Measurements from ENCODE around the gene RPL37.
"Not testable (repeated sequence)": the region's sequence is repeated elsewhere in the genome, so short reads cannot be mapped to it uniquely, and the experiment has no call there.

RPL37 gene

DNA sequence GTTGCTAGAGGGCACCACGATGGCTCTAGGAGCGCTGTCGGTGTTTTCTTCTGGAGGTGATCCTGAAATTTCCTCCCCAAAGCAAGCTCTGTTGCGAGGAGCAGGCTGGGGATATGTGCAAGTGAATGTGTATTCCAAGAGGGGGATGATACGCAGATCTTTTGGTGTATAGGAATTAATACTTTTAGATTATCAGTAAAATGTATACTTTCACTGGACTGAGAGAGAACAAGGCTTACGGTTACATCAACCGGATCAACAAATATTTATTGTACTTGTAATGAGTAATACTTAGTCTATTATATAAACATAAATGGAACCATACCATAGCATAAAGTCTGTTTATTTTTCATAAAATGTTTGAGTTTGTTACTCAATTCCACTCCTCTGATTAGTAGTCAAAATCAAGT is 36.2 kb downstream of the RPL37 start:
- peak overlapping the region; percentile 98 for H3K27ac ChIP-seq

DNA sequence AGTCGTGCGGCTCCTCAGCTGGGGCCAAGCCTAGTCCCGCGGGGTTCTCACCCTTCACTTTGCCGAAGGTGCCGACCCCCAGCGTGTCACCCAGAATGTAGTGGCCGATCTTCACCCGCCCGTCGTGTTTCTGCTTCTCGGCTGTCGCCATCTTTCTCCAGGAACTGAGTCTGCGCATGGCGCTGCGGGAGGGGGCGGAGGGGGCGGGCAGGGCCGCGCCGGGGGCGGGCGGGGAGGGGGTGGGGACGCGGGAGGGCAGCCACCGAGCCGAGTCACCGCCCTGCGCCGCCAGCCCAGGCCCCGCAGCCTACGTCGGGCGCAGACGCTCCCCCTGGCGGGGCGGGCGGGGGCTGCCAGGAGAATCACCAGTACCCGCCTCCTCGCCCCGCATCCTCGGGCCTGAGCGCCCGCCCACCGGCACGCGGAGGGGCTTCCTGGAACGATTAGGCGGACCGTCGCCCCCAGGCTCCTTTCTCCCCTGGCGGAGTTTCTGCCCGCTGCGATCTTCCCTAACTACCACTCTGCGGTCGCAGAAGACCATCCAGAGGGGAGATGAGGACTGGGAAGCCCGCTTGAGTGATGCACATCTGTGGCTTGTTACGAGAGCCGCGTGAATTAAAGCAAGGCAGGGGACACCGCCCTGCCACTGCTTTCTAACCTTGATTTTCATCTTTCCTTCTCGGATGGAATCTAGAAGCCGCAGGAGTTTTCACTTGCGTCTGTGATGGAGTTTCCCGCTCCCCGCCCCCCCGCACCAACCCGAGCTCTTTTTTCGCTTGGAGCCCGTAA is 36.8 kb downstream of the RPL37 start, which contains the start of gene PRKAA1:
TSS of gene PRKAA1 (minus strand) at position 363 of the 789 bp plus-strand sequence. CDS start at position 178, 185 bp downstream.
- peak within 1 kb of the TSS; percentile 98 for H3K27ac ChIP-seq
- TF ChIP-seq, protein P1, sequence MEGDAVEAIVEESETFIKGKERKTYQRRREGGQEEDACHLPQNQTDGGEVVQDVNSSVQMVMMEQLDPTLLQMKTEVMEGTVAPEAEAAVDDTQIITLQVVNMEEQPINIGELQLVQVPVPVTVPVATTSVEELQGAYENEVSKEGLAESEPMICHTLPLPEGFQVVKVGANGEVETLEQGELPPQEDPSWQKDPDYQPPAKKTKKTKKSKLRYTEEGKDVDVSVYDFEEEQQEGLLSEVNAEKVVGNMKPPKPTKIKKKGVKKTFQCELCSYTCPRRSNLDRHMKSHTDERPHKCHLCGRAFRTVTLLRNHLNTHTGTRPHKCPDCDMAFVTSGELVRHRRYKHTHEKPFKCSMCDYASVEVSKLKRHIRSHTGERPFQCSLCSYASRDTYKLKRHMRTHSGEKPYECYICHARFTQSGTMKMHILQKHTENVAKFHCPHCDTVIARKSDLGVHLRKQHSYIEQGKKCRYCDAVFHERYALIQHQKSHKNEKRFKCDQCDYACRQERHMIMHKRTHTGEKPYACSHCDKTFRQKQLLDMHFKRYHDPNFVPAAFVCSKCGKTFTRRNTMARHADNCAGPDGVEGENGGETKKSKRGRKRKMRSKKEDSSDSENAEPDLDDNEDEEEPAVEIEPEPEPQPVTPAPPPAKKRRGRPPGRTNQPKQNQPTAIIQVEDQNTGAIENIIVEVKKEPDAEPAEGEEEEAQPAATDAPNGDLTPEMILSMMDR (conservative IDR thresholded peaks at IDR 0.05) = peak; percentile 83
- no peak for TF ChIP-seq ZFX (IDR thresholded peaks at IDR 0.05)

More for the DNA sequence above, 36.2 kb downstream of the RPL37 start:
- TF ChIP-seq, protein P1 (conservative IDR thresholded peaks at IDR 0.05) = no peak
- TF ChIP-seq ZFX (IDR thresholded peaks at IDR 0.05) = no peak

DNA sequence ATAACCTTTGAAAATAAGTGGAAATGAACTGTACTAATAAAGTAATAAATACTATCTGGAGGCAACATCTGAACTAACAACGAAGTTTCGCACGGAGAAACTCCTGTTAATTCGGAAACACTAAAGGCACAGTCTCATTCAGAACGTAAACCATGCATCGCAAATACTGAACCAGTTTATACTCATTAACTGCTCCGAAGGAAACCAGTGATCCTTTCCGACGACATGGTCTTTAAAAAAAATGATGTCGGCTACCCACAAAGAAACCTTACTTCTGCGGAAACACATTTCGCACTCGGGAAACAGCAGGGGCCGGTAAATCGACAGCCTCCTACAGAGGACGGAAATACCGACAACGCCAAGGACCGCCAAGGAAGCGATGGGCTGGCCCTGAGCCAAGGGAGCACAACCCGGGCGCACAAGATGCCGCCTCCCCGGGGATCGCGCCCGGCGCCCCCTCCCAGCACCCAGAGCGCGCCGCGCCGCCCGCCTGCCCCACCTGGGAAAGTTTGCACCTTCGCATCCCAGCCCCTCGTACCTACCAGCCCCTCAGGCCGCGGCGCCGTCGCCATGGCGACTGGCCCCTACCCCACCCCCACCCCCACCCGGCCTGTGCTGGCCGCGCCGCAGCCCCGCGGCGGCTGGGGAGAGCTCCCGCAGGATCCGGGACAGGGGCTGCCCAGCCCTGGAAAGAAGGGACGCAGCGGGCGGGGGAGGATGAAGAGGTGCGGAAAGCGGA is 37.6 kb downstream of the RPL37 start:
- peak; percentile 35; the same call in 1 of the 2 replicates for TF ChIP-seq ZFX (IDR thresholded peaks at IDR 0.05)
- TF ChIP-seq, protein P1 (conservative IDR thresholded peaks at IDR 0.05) = no peak
- H3K27ac ChIP-seq = peak overlapping the region; percentile 98

DNA sequence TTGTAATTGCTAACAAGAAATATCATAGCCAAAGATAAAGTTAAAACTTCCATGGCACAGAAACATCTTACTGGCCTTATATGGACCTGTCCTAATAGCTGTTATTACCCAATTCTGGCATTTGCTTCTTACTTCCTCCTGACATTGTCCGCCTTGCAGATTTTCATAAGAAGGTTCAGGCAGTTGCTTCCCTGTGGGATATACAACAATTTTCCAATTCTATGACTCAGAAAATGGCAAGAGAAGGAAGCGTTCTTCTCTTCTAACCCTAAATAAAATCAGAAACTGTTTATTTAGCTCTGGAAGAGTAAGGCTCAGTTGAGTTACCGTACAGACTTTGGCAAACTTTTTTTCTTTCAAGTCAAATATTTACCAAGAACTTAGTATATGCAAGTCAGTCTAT is 38.5 kb downstream of the RPL37 start:
- peak overlapping the region; percentile 75 for H3K27ac ChIP-seq
- TF ChIP-seq ZFX (IDR thresholded peaks at IDR 0.05) = no peak
- TF ChIP-seq, protein P1 (conservative IDR thresholded peaks at IDR 0.05) = no peak

DNA sequence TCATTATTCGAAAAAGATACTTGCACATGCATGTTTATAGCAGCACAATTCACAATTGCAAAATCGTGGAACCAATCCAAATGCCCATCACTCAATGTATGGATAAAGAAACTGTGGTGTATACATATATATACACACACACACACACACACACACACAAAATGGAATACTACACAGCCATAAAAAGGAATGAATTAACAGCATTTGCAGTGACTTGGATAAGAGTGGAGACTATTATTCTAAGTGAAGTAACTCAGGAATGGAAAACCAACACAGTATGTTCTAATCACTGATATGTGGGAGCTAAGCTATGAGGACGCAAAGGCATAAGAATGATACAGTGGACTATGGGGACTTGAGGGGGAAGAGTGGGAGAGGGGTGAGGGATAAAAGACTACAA is 40.1 kb downstream of the RPL37 start:
- not testable (repeated sequence) for H3K27ac ChIP-seq

DNA sequence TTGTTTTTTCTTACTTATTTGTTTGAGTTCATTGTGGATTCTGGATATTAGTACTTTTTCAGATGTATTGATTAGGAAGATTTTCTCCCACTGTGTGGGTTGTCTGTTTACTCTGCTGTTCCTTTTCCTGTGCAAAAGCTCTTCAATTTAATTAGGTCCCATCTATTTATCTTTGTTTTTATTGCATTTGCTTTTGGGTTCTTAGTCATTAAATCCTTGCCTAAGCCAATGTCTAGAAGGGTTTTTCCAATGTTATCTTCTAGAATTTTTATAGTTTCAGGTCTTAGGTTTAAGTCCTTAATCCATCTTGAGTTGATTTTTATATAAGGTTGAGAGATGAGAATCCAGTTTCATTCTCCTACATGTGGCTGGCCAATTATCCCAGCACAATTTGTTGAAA is 40.7 kb downstream of the RPL37 start:
- H3K27ac ChIP-seq = not testable (repeated sequence)

DNA sequence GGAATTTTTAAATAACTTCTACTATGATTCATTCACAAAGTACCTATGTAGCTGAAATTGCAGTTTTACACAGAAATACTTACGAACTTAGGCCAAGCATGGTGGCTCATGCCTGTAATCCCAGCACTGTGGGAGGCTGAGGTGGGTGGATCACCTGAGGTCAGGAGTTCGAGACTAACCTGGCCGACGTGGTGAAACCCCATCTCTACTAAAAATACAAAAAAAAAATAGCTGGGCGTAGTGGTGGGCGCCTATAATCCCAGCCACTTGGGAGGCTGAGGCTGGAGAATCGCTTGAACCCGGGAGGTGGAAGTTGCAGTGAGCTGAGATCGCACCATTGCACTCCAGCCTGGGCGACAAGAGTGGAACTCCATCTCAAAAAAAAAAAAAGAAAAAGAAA is 42.3 kb downstream of the RPL37 start:
- H3K27ac ChIP-seq = peak overlapping the region; percentile 19; the same call in 1 of the 2 replicates

DNA sequence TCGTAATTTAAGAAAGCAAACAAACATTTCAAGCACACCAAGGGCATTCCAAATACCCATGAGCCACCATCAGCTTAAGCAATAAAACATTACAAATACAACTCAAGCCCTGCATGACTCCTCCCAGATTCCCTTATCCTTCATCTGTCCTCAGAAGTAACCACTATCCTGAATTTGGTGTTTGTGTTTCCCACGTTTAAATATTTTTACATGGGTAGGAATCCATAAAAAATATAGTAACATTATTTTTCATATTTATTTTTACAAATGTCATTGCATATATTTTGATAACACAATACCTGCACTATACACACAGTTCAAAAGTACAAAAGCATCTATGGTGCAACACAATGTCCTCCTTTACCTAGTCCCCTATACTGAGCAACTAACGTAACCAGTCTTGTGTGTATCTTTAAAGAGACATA is 43.3 kb downstream of the RPL37 start:
- TF ChIP-seq, protein P1 (conservative IDR thresholded peaks at IDR 0.05) = no peak
- no peak for TF ChIP-seq ZFX (IDR thresholded peaks at IDR 0.05)
- no peak overlapping the region for H3K27ac ChIP-seq

Data from C4-2B (cell line).